Neural progenitor cell (in vitro differentiated cells): ENCODE results near the gene UTY. TPM values are rescaled to one million over a fixed set of nuclear protein-coding genes. Genes with fewer than 3 reads are reported as not detected.

Experiments used
- DNase-seq: peaks from one replicate; pipeline ENCODE4 v3.0.0-alpha.2; 2016; ENCODE audit warnings: low spot score
- H2AFZ ChIP-seq: fragments of 200-600 bp; sonication (generic); replicated peaks from 2 replicates; pipeline ENCODE4 v1.6.1; 2016; ENCODE audit warnings: antibody characterized with exemption
- H3F3A ChIP-seq: fragments of 200-600 bp; sonication (generic); 2 replicates; pipeline ENCODE4 v1.6.1; 2016; ENCODE audit warnings: antibody characterized with exemption, low read depth
- H3K27ac ChIP-seq: fragments of 200-600 bp; sonication (generic); 2 replicates; pipeline ENCODE4 v1.5.1; 2016; ENCODE audit warnings: mild to moderate bottlenecking
- H3K27me3 ChIP-seq: fragments of 200-600 bp; sonication (generic); 2 replicates; pipeline ENCODE4 v1.6.1; 2016; ENCODE audit warnings: mild to moderate bottlenecking, moderate library complexity
- H3K36me3 ChIP-seq: fragments of 200-600 bp; sonication (generic); 2 replicates; pipeline ENCODE4 v1.5.1; 2016
- H3K4me1 ChIP-seq: fragments of 200-600 bp; sonication (generic); 2 replicates; pipeline ENCODE4 v1.6.1; 2016; ENCODE audit warnings: mixed run types
- H3K4me2 ChIP-seq: fragments of 200-600 bp; sonication (generic); 2 replicates; pipeline ENCODE4 v1.6.1; 2016
- H3K4me3 ChIP-seq: fragments of 200-600 bp; sonication (generic); 2 replicates; pipeline ENCODE4 v1.5.1; 2016
- H3K79me2 ChIP-seq: fragments of 200-600 bp; sonication (generic); 2 replicates; pipeline ENCODE4 v1.6.1; 2016; ENCODE audit warnings: low read depth
- H3K9ac ChIP-seq: fragments of 200-600 bp; sonication (generic); 2 replicates; pipeline ENCODE4 v1.6.1; 2016
- H3K9me3 ChIP-seq: fragments of 200-600 bp; sonication (generic); 2 replicates; pipeline ENCODE4 v1.5.1; 2016; ENCODE audit warnings: low read depth
- H4K20me1 ChIP-seq: fragments of 200-600 bp; sonication (generic); 2 replicates; pipeline ENCODE4 v1.6.1; 2016; ENCODE audit warnings: low read depth
- H3K27ac Mint-ChIP-seq: 3 replicates; pipeline ENCODE4 v1.8.0; 2021; ENCODE audit warnings: mixed read lengths
- H3K27me3 Mint-ChIP-seq: 2 replicates; pipeline ENCODE4 v1.8.0; 2022; ENCODE audit warnings: low read depth, mild to moderate bottlenecking, inconsistent platforms, moderate library complexity, mixed read lengths; ENCODE audit not compliant: insufficient read depth
- H3K36me3 Mint-ChIP-seq: 3 replicates; pipeline ENCODE4 v1.8.0; 2021; ENCODE audit warnings: mixed read lengths
- H3K4me1 Mint-ChIP-seq: 3 replicates; pipeline ENCODE4 v1.8.0; 2021; ENCODE audit warnings: mixed read lengths
- H3K4me3 Mint-ChIP-seq: 3 replicates; pipeline ENCODE4 v1.8.0; 2021; ENCODE audit warnings: mild to moderate bottlenecking, moderate library complexity, mixed read lengths
- H3K9me3 Mint-ChIP-seq: 3 replicates; pipeline ENCODE4 v1.8.0; 2020; ENCODE audit warnings: mixed read lengths
- CTCF ChIP-seq: fragments of 200-600 bp; sonication (generic); IDR thresholded peaks from 2 replicates; pipeline ENCODE4 v1.5.1; 2017; ENCODE audit warnings: antibody characterized with exemption, mild to moderate bottlenecking
- EZH2 ChIP-seq: fragments of 200-600 bp; sonication (generic); IDR thresholded peaks from 2 replicates; pipeline ENCODE4 v1.6.1; 2017; ENCODE audit warnings: antibody characterized with exemption, mild to moderate bottlenecking, moderate library complexity
- EZH2phosphoT487 ChIP-seq: fragments of 200-600 bp; sonication (generic); IDR thresholded peaks from 2 replicates; pipeline ENCODE4 v1.6.1; 2017; ENCODE audit warnings: antibody characterized with exemption
- total RNA-seq: library from RNA; depleted of rRNA; stranded (reverse); fragments of >200 nt; gene quantifications from 2 replicates; pipeline ENCODE4 v1.2.3, GENCODE V29; 2015; ENCODE audit warnings: low replicate concordance

UTY gene
- total RNA-seq, 1 donor from 2014 or later: not detected

GRCh38 chrY:13243716-13244115, 236.1 kb downstream of the UTY start:
- H3K27me3 ChIP-seq: no peaks in the 10 kb centered on the region
- no peaks in the 10 kb centered on the region for H3F3A ChIP-seq
- H3K9ac ChIP-seq: no peak overlapping the region
- no peaks in the 10 kb centered on the region for H3K36me3 Mint-ChIP-seq
- H3K79me2 ChIP-seq: no peaks in the 10 kb centered on the region
- H3K27ac ChIP-seq: no peak overlapping the region
- no peak overlapping the region for H3K4me2 ChIP-seq
- no peaks in the 10 kb centered on the region for H3K36me3 ChIP-seq
- H3K4me1 ChIP-seq: no peaks in the 10 kb centered on the region
- H3K9me3 ChIP-seq: no peaks in the 10 kb centered on the region
- H3K4me1 Mint-ChIP-seq: no peaks in the 10 kb centered on the region
- H3K9me3 Mint-ChIP-seq: no peaks in the 10 kb centered on the region
- no peaks in the 10 kb centered on the region for H3K27me3 Mint-ChIP-seq
- DNase-seq: no peak
- H2AFZ ChIP-seq: no peak overlapping the region
- no peak overlapping the region for H3K27ac Mint-ChIP-seq
- no peak overlapping the region for H3K4me3 ChIP-seq
- H3K4me3 Mint-ChIP-seq: no peak overlapping the region
- H4K20me1 ChIP-seq: no peaks in the 10 kb centered on the region
- no peak for TF ChIP-seq EZH2
- TF ChIP-seq EZH2phosphoT487: no peak
- no peak for TF ChIP-seq CTCF

- H3K4me3 ChIP-seq: no peak overlapping the region
- H2AFZ ChIP-seq: no peak overlapping the region
- no peaks in the 10 kb centered on the region for H3K36me3 Mint-ChIP-seq
- no peak overlapping the region for H3K9ac ChIP-seq
- H3K27me3 Mint-ChIP-seq: no peaks in the 10 kb centered on the region
- H3K4me1 Mint-ChIP-seq: no peaks in the 10 kb centered on the region
- no peaks in the 10 kb centered on the region for H3K36me3 ChIP-seq
- no peak for DNase-seq
- H3K9me3 ChIP-seq: no peaks in the 10 kb centered on the region
- no peaks in the 10 kb centered on the region for H3K9me3 Mint-ChIP-seq
- TF ChIP-seq EZH2phosphoT487: no peak
- TF ChIP-seq EZH2: no peak
- no peak for TF ChIP-seq CTCF
- no peaks in the 10 kb centered on the region for H4K20me1 ChIP-seq
- H3K4me1 ChIP-seq: no peaks in the 10 kb centered on the region
- H3K27me3 ChIP-seq: no peaks in the 10 kb centered on the region
- no peak overlapping the region for H3K4me2 ChIP-seq
- H3F3A ChIP-seq: no peaks in the 10 kb centered on the region
- H3K79me2 ChIP-seq: no peaks in the 10 kb centered on the region
- H3K27ac ChIP-seq: no peak overlapping the region
- no peak overlapping the region for H3K4me3 Mint-ChIP-seq
- no peak overlapping the region for H3K27ac Mint-ChIP-seq
Measured at GRCh38 chrY:13233901-13234300, 245.9 kb downstream of the UTY start.

GRCh38 chrY:13233118-13233517, 246.7 kb downstream of the UTY start:
- Histone ChIP-seq H3K4me2 (no peak overlapping the region), H3K27me3 (no peaks in the 10 kb centered on the region), H3K36me3 (no peaks in the 10 kb centered on the region), H3K79me2 (no peaks in the 10 kb centered on the region), H3K9me3 (no peaks in the 10 kb centered on the region), H4K20me1 (no peaks in the 10 kb centered on the region), H3K4me3 (no peak overlapping the region), H3K4me1 (no peaks in the 10 kb centered on the region), H2AFZ (no peak overlapping the region), H3K27ac (no peak overlapping the region), H3K9ac (no peak overlapping the region), H3F3A (no peaks in the 10 kb centered on the region)
- Mint-ChIP-seq H3K27me3 (no peaks in the 10 kb centered on the region), H3K4me1 (no peaks in the 10 kb centered on the region), H3K36me3 (no peaks in the 10 kb centered on the region), H3K27ac (no peak overlapping the region), H3K4me3 (no peak overlapping the region), H3K9me3 (no peaks in the 10 kb centered on the region)
- DNase-seq: no peak
- TF ChIP-seq EZH2: no peak
- no peak for TF ChIP-seq CTCF
- TF ChIP-seq EZH2phosphoT487: no peak
